Measurements from ENCODE around the gene RABGAP1L. TPM values are rescaled to one million over a fixed set of nuclear protein-coding genes. Genes with fewer than 3 reads are reported as not detected.
"Not testable (repeated sequence)": the region's sequence is repeated elsewhere in the genome, so short reads cannot be mapped to it uniquely, and the experiment has no call there.

RABGAP1L gene
- total RNA-seq, 1 donor from 2014 or later: 30.2 TPM

- Mint-ChIP-seq H3K4me3 (ENCODE audit: unreplicated experiment) (no peak overlapping the region), H3K9me3 (ENCODE audit: unreplicated experiment) (peaks cover 4% of the 10 kb centered on the region), H3K36me3 (ENCODE audit: low read depth, unreplicated experiment) (peaks cover 28% of the 10 kb centered on the region), H3K4me1 (ENCODE audit: unreplicated experiment) (no peaks in the 10 kb centered on the region), H3K27me3 (ENCODE audit: unreplicated experiment) (peaks cover 1% of the 10 kb centered on the region), H3K27ac (ENCODE audit: unreplicated experiment) (no peak overlapping the region)
- no peak for DNase-seq (ENCODE audit: low spot score)
- TF ChIP-seq CTCF (IDR thresholded peaks at IDR 0.05; ENCODE audit: unreplicated experiment): no peak
Observed at GRCh38 chr1:174314433-174314832, 155.1 kb downstream of the RABGAP1L start.

GRCh38 chr1:174315239-174315638 lies 155.9 kb downstream of the RABGAP1L start:
- no peak for TF ChIP-seq CTCF (IDR thresholded peaks at IDR 0.05; ENCODE audit: unreplicated experiment)
- H3K4me3 Mint-ChIP-seq (ENCODE audit: unreplicated experiment): no peak overlapping the region
- no peak for DNase-seq (ENCODE audit: low spot score)
- H3K27me3 Mint-ChIP-seq (ENCODE audit: unreplicated experiment): peaks cover 1% of the 10 kb centered on the region
- no peak overlapping the region for H3K27ac Mint-ChIP-seq (ENCODE audit: unreplicated experiment)
- H3K9me3 Mint-ChIP-seq (ENCODE audit: unreplicated experiment): peaks cover 9% of the 10 kb centered on the region
- H3K36me3 Mint-ChIP-seq (ENCODE audit: low read depth, unreplicated experiment): peaks cover 32% of the 10 kb centered on the region
- H3K4me1 Mint-ChIP-seq (ENCODE audit: unreplicated experiment): no peaks in the 10 kb centered on the region

- not testable (repeated sequence) for H3K27ac Mint-ChIP-seq (ENCODE audit: unreplicated experiment); H3K27me3 Mint-ChIP-seq (ENCODE audit: unreplicated experiment); H3K4me3 Mint-ChIP-seq (ENCODE audit: unreplicated experiment); H3K4me1 Mint-ChIP-seq (ENCODE audit: unreplicated experiment); DNase-seq (ENCODE audit: low spot score)
- Mint-ChIP-seq H3K36me3 (ENCODE audit: low read depth, unreplicated experiment) (peaks cover 46% of the 10 kb centered on the region), H3K9me3 (ENCODE audit: unreplicated experiment) (peaks cover 17% of the 10 kb centered on the region)
Observed at GRCh38 chr1:174320897-174321296, 161.6 kb downstream of the RABGAP1L start.

GRCh38 chr1:174322202-174322862 lies 163.0 kb downstream of the RABGAP1L start:
- peaks cover 49% of the 10 kb centered on the region for H3K36me3 Mint-ChIP-seq (ENCODE audit: low read depth, unreplicated experiment)
- H3K27me3 Mint-ChIP-seq (ENCODE audit: unreplicated experiment): no peaks in the 10 kb centered on the region
- peaks cover 17% of the 10 kb centered on the region for H3K9me3 Mint-ChIP-seq (ENCODE audit: unreplicated experiment)

GRCh38 chr1:174324493-174324892 lies 165.2 kb downstream of the RABGAP1L start:
- H3K9me3 Mint-ChIP-seq (ENCODE audit: unreplicated experiment): peaks cover 17% of the 10 kb centered on the region
- H3K36me3 Mint-ChIP-seq (ENCODE audit: low read depth, unreplicated experiment): peaks cover 44% of the 10 kb centered on the region
- H3K4me3 Mint-ChIP-seq (ENCODE audit: unreplicated experiment): no peak overlapping the region
- no peak for DNase-seq (ENCODE audit: low spot score)
- no peak overlapping the region for H3K27ac Mint-ChIP-seq (ENCODE audit: unreplicated experiment)
- no peak for TF ChIP-seq CTCF (IDR thresholded peaks at IDR 0.05; ENCODE audit: unreplicated experiment)
- H3K27me3 Mint-ChIP-seq (ENCODE audit: unreplicated experiment): no peaks in the 10 kb centered on the region
- H3K4me1 Mint-ChIP-seq (ENCODE audit: unreplicated experiment): no peaks in the 10 kb centered on the region

More at GRCh38 chr1:174322202-174322862, 163.0 kb downstream of the RABGAP1L start:
- no peaks in the 10 kb centered on the region for H3K4me1 Mint-ChIP-seq (ENCODE audit: unreplicated experiment)
- no peak for TF ChIP-seq CTCF (IDR thresholded peaks at IDR 0.05; ENCODE audit: unreplicated experiment)
- H3K4me3 Mint-ChIP-seq (ENCODE audit: unreplicated experiment): peak overlapping the region; percentile 17
- no peak overlapping the region for H3K27ac Mint-ChIP-seq (ENCODE audit: unreplicated experiment)
- DNase-seq (ENCODE audit: low spot score): no peak

Measured in endothelial cell (in vitro differentiated cells).